GM18909 (cell line): ENCODE results near the gene EBLN2.

Experiments used
- ATAC-seq: cut with Tn5 transposase; IDR thresholded peaks from one replicate; pipeline ENCODE4 v1.9.1; 2021; ENCODE audit warnings: mild to moderate bottlenecking; ENCODE audit not compliant: unreplicated experiment, poor library complexity

EBLN2 gene

GRCh38 chr3:73098873-73099272, 37.4 kb downstream of the EBLN2 start:
- no peak for ATAC-seq

- ATAC-seq: peak; percentile 91
Measured at GRCh38 chr3:73100741-73101559, 39.5 kb downstream of the EBLN2 start.

- no peak for ATAC-seq
Measured at GRCh38 chr3:73101881-73102280, 40.4 kb downstream of the EBLN2 start.

GRCh38 chr3:73107215-73107614, 45.8 kb downstream of the EBLN2 start:
- ATAC-seq: no peak

GRCh38 chr3:73107676-73108187, 46.3 kb downstream of the EBLN2 start:
- no peak for ATAC-seq

GRCh38 chr3:73108750-73109149, 47.3 kb downstream of the EBLN2 start:
- ATAC-seq: no peak

- ATAC-seq: no peak
Measured at GRCh38 chr3:73110530-73110929, 49.1 kb downstream of the EBLN2 start.
